NCI-H2029 (cell line): ENCODE results near the gene AGTR2.
"Not testable (repeated sequence)": the region's sequence is repeated elsewhere in the genome, so short reads cannot be mapped to it uniquely, and the experiment has no call there.

Experiments
- DNase-seq: peaks from one replicate; lab custom pipeline; 2025; lab: John Stamatoyannopoulos, UW

Gene AGTR2

GRCh38 chrX:116170511-116170910 is at the start of gene AGTR2:
TSS of gene AGTR2 (plus strand) at chrX:116170744. CDS start at chrX:116172281, 1,537 bp downstream.
- DNase-seq: no peak

- no peak for DNase-seq
Measured at GRCh38 chrX:116135277-116135676, 35.3 kb upstream of the AGTR2 start.

- not testable (repeated sequence) for DNase-seq
Measured at GRCh38 chrX:116141270-116141669, 29.3 kb upstream of the AGTR2 start.

GRCh38 chrX:116142976-116143375 is 27.6 kb upstream of the AGTR2 start:
- no peak for DNase-seq

GRCh38 chrX:116172976-116173375 is 2.4 kb downstream of the AGTR2 start:
- DNase-seq: no peak

GRCh38 chrX:116181300-116181699 is 10.8 kb downstream of the AGTR2 start:
- no peak for DNase-seq

- no peak for DNase-seq
Measured at GRCh38 chrX:116185163-116185562, 14.6 kb downstream of the AGTR2 start.

- DNase-seq: no peak
Measured at GRCh38 chrX:116194649-116195048, 24.1 kb downstream of the AGTR2 start.

- DNase-seq: no peak
Measured at GRCh38 chrX:116198235-116198634, 27.7 kb downstream of the AGTR2 start.

GRCh38 chrX:116198810-116199209 is 28.3 kb downstream of the AGTR2 start:
- DNase-seq: no peak

- DNase-seq: no peak
Measured at GRCh38 chrX:116204932-116205331, 34.4 kb downstream of the AGTR2 start.

GRCh38 chrX:116213262-116213661 is 42.7 kb downstream of the AGTR2 start:
- no peak for DNase-seq

- not testable (repeated sequence) for DNase-seq
Measured at GRCh38 chrX:116217080-116217479, 46.5 kb downstream of the AGTR2 start.
